ENCODE results near the gene ETS2.

- TF ChIP-seq CTCF (IDR thresholded peaks at IDR 0.05; ENCODE audit: insufficient read depth, low read length, poor library complexity, severe bottlenecking) (no peak), EZH2phosphoT487 (conservative IDR thresholded peaks at IDR 0.05; ENCODE audit: low read length) (no peak)
Observed at GRCh38 chr21:38837806-38838461, 32.2 kb downstream of the ETS2 start.
